Measurements from ENCODE around the gene DPP10. TPM values are rescaled to one million over a fixed set of nuclear protein-coding genes. Genes with fewer than 3 reads are reported as not detected.

DPP10 gene
- total RNA-seq, 1 donor from 2014 or later = not detected

GRCh38 chr2:114786901-114787300, 344.5 kb downstream of the DPP10 start:
- Histone ChIP-seq H3K4me3 (no peak overlapping the region), H3K9me3 (no peaks in the 10 kb centered on the region), H3K36me3 (no peaks in the 10 kb centered on the region), H3K27ac (no peak overlapping the region), H3K4me1 (no peaks in the 10 kb centered on the region), H3K27me3 (no peaks in the 10 kb centered on the region)
- intact Hi-C loops (cut with DNase I) = no loop called here
- TF ChIP-seq CTCF (IDR thresholded peaks at IDR 0.05) = no peak
- no peak for DNase-seq (ENCODE audit: low spot score in 2 of 2)

GRCh38 chr2:114787486-114787885, 345.0 kb downstream of the DPP10 start:
- no peaks in the 10 kb centered on the region for H3K27me3 ChIP-seq
- intact Hi-C loops (cut with DNase I) = no loop called here
- no peak for TF ChIP-seq CTCF (IDR thresholded peaks at IDR 0.05)

GRCh38 chr2:114789989-114790388, 347.5 kb downstream of the DPP10 start:
- H3K4me3 ChIP-seq = no peak overlapping the region
- DNase-seq (ENCODE audit: low spot score in 2 of 2) = no peak
- no peaks in the 10 kb centered on the region for H3K27me3 ChIP-seq
- H3K4me1 ChIP-seq = no peaks in the 10 kb centered on the region
- no peaks in the 10 kb centered on the region for H3K9me3 ChIP-seq
- TF ChIP-seq CTCF (IDR thresholded peaks at IDR 0.05) = no peak
- intact Hi-C loops (cut with DNase I) = no loop called here
- H3K27ac ChIP-seq = no peak overlapping the region
- no peaks in the 10 kb centered on the region for H3K36me3 ChIP-seq

More at GRCh38 chr2:114787486-114787885, 345.0 kb downstream of the DPP10 start:
- no peak overlapping the region for H3K4me3 ChIP-seq
- H3K4me1 ChIP-seq = no peaks in the 10 kb centered on the region
- H3K9me3 ChIP-seq = no peaks in the 10 kb centered on the region
- DNase-seq (ENCODE audit: low spot score in 2 of 2) = no peak
- H3K36me3 ChIP-seq = no peaks in the 10 kb centered on the region
- no peak overlapping the region for H3K27ac ChIP-seq

GRCh38 chr2:114797540-114797939, 355.1 kb downstream of the DPP10 start:
- TF ChIP-seq CTCF (IDR thresholded peaks at IDR 0.05) = no peak
- Histone ChIP-seq H3K9me3 (no peaks in the 10 kb centered on the region), H3K4me1 (no peaks in the 10 kb centered on the region), H3K36me3 (no peaks in the 10 kb centered on the region), H3K27ac (no peak overlapping the region), H3K27me3 (no peaks in the 10 kb centered on the region), H3K4me3 (no peak overlapping the region)
- intact Hi-C loops (cut with DNase I) = no loop called here
- DNase-seq (ENCODE audit: low spot score in 2 of 2) = no peak

GRCh38 chr2:114797942-114798341, 355.5 kb downstream of the DPP10 start:
- no peak for TF ChIP-seq CTCF (IDR thresholded peaks at IDR 0.05)
- intact Hi-C loops (cut with DNase I) = no loop called here
- Histone ChIP-seq H3K36me3 (no peaks in the 10 kb centered on the region), H3K27me3 (no peaks in the 10 kb centered on the region), H3K9me3 (no peaks in the 10 kb centered on the region), H3K27ac (no peak overlapping the region), H3K4me3 (no peak overlapping the region), H3K4me1 (no peaks in the 10 kb centered on the region)
- DNase-seq (ENCODE audit: low spot score in 2 of 2) = no peak

- no peak for TF ChIP-seq CTCF (IDR thresholded peaks at IDR 0.05)
- H3K4me3 ChIP-seq = no peak overlapping the region
- no peaks in the 10 kb centered on the region for H3K36me3 ChIP-seq
- DNase-seq (ENCODE audit: low spot score in 2 of 2) = no peak
- H3K9me3 ChIP-seq = no peaks in the 10 kb centered on the region
- intact Hi-C loops (cut with DNase I) = no loop called here
- H3K27ac ChIP-seq = no peak overlapping the region
- no peaks in the 10 kb centered on the region for H3K27me3 ChIP-seq
- no peaks in the 10 kb centered on the region for H3K4me1 ChIP-seq
Observed at GRCh38 chr2:114800371-114800770, 357.9 kb downstream of the DPP10 start.

Data from ascending aorta (tissue), 2 donors.